ENCODE results near the gene NACA. TPM values are rescaled to one million over a fixed set of nuclear protein-coding genes. Genes with fewer than 3 reads are reported as not detected.

NACA gene
- total and polyA plus RNA-seq, 11 donors = 361 to 1,208 (median 546) TPM

DNA sequence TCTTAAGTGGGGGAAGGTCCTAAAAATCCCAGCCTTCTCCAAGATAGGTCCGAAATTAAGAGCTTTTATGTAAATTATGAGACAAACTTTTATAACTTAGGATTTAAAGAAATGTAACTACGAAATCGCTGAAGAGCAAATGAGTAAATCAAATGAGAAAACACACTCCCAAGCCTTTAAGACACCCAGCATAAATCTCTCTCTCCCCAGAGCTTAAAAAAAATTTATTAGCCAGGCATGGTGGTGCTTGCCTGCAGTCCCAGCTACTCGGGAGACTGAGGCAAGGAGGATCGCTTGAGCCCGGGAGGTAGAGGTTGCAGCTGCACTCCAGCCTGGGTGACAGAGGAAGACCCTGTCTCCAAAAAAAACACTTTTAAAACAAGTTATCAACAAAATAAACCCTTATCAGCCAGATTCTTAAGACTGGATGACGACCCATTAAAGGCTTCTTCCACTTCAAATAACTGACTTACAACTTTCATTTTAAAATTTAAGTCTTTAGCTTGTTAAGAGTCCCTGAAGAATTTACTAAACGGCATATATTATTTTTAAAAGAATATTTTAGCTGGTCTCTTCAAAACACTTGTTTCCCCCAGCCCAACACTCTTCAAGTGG lies 40.2 kb downstream of the NACA start:
- ATAC-seq (no peak), DNase-seq (no peak)
- TF ChIP-seq POLR2A (IDR thresholded peaks at IDR 0.05) = no peak
- TF ChIP-seq, protein P1, sequence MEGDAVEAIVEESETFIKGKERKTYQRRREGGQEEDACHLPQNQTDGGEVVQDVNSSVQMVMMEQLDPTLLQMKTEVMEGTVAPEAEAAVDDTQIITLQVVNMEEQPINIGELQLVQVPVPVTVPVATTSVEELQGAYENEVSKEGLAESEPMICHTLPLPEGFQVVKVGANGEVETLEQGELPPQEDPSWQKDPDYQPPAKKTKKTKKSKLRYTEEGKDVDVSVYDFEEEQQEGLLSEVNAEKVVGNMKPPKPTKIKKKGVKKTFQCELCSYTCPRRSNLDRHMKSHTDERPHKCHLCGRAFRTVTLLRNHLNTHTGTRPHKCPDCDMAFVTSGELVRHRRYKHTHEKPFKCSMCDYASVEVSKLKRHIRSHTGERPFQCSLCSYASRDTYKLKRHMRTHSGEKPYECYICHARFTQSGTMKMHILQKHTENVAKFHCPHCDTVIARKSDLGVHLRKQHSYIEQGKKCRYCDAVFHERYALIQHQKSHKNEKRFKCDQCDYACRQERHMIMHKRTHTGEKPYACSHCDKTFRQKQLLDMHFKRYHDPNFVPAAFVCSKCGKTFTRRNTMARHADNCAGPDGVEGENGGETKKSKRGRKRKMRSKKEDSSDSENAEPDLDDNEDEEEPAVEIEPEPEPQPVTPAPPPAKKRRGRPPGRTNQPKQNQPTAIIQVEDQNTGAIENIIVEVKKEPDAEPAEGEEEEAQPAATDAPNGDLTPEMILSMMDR (IDR thresholded peaks at IDR 0.05) = no peak
- peak overlapping the region in 10 of 12 donors; percentile 6 to 96 (median 82) for H3K4me3 ChIP-seq
- H3K27ac ChIP-seq = peak overlapping the region in 10 of 12 donors; percentile 2 to 99 (median 47)
- H3K9me3 ChIP-seq = no peaks in the 10 kb centered on the region
- peaks cover 0 to 17% (median 11%) of the 10 kb centered on the region in 9 donors for H3K36me3 ChIP-seq
- 37 to 39% (median 39%) methylated on average over 8 of the region's 8 CpGs for WGBS, 4 donors
- no peaks in the 10 kb centered on the region for H3K27me3 ChIP-seq
- intact Hi-C loops (cut with DNase I) = loop anchor here in 6 of 10 donors (5.0 kb wide), 4 partner anchors 37 to 832 kb away; partner anchors contain the start of gene ATP5F1B (in 3 of the 6)
- peaks cover 0 to 73% (median 52%) of the 10 kb centered on the region in 12 donors for H3K4me1 ChIP-seq

DNA sequence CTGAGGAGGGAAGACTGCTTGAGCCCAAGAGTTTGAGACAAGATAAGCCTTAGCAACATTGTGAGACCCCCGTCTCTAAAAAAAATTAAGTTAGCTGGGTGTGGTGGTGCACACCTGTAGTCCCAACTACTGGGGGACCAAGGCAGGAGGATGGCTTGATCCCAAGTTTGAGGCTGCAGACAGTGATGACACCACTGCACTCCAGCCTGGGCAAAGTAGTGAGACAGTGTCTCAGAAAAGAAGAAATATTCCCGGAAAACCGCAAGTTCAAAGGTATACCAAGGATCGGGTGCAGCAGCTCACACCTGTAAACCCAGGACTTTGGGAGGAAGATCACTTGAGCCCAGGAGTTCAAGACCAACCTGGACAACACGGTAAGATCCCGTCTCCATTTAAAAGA lies 42.8 kb downstream of the NACA start:
- intact Hi-C loops (cut with DNase I) = loop anchor here in 2 of 10 donors (5.0 kb wide), 2 partner anchors 35 to 40 kb away; partner anchors contain the start of gene ATP5F1B (in 1 of the 2)
- ATAC-seq (no peak), DNase-seq (no peak)
- H3K4me3 ChIP-seq = no peak overlapping the region
- H3K27ac ChIP-seq = no peak overlapping the region
- WGBS, 4 donors = 91 to 96% (median 94%) methylated on average over 6 of the region's 6 CpGs
- no peak for TF ChIP-seq POLR2A (IDR thresholded peaks at IDR 0.05)
- TF ChIP-seq, protein P1 (IDR thresholded peaks at IDR 0.05) = no peak
- H3K27me3 ChIP-seq = no peaks in the 10 kb centered on the region
- peaks cover 0 to 87% (median 60%) of the 10 kb centered on the region in 12 donors for H3K4me1 ChIP-seq
- H3K9me3 ChIP-seq = no peaks in the 10 kb centered on the region
- peaks cover 0 to 31% (median 15%) of the 10 kb centered on the region in 9 donors for H3K36me3 ChIP-seq

DNA sequence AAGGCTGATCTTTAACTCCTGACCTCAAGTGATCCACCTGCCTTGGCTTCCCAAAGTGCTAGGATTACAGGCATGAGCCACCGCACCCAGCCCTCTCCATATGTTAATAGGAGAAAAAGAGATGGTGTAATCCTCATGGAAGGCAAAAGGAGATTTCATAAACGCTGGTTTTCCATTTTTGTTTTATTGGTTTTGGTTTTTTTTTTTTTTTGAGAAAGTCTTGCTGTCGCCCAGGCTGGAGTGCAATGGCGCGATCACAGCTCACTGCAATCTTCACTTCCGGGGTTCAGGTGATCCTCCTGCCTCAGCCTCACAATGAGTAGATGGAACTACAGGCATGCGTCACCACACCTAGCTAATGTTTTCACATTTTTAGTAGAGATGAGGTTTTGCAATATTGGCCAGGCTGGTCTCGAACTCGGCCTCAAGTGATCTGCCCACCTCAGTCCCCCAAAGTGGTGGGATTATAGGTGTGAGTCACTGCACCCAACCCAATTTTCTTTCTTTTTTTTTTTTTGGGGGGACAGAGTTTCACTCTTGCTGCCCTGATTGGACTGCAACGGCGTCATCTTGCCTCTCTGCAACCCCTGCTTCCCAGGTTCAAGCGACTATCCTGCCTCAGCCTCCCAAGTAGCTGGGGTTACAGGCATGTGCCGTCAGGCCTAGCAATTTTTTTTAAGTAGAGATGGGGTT lies 45.1 kb downstream of the NACA start:
- Histone ChIP-seq H3K27ac (no peak overlapping the region), H3K9me3 (no peaks in the 10 kb centered on the region), H3K4me1 (peaks cover 0 to 94% (median 49%) of the 10 kb centered on the region in 12 donors), H3K27me3 (no peaks in the 10 kb centered on the region), H3K36me3 (peaks cover 0 to 33% (median 14%) of the 10 kb centered on the region in 9 donors), H3K4me3 (no peak overlapping the region)
- TF ChIP-seq, protein P1 (IDR thresholded peaks at IDR 0.05) = no peak
- no peak for TF ChIP-seq POLR2A (IDR thresholded peaks at IDR 0.05)
- 89 to 96% (median 92%) methylated on average over 13 of the region's 13 CpGs for WGBS, 4 donors
- DNase-seq (no peak), ATAC-seq (no peak)
- intact Hi-C loops (cut with DNase I) = loop anchor here in 2 of 10 donors (5.0 kb wide), 2 partner anchors 33 to 38 kb away; partner anchors contain the start of gene ATP5F1B (in 1 of the 2)

DNA sequence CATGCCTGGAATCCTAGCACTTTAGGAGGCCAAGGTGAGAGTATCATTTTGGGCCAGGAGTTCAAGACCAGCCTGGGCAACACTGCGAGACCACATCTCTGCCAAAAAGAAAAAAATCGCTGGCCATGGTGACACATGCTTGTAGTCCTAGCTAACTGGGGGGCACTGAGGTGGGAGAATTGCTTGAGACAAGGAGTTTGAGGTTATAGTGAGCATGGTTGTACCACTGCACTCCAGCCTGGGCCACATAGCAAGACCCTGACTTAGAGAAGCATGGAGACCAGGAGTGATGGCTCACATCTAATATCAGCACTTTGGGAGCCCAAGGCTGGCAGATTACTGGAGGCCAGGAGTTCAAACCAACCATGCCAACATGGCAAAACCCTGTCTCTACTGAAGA lies 46.2 kb downstream of the NACA start:
- Histone ChIP-seq H3K4me1 (peaks cover 0 to 84% (median 38%) of the 10 kb centered on the region in 12 donors), H3K27ac (no peak overlapping the region), H3K9me3 (no peaks in the 10 kb centered on the region), H3K36me3 (peaks cover 0 to 35% (median 12%) of the 10 kb centered on the region in 9 donors), H3K27me3 (no peaks in the 10 kb centered on the region), H3K4me3 (no peak overlapping the region)
- TF ChIP-seq, protein P1 (IDR thresholded peaks at IDR 0.05) = no peak
- TF ChIP-seq POLR2A (IDR thresholded peaks at IDR 0.05) = no peak
- DNase-seq (no peak), ATAC-seq (peak in 1 of 4 donors; percentile 22)
- WGBS, 4 donors = 77 to 100% (median 94%) methylated on average over 2 of the region's 2 CpGs
- intact Hi-C loops (cut with DNase I) = no loop called here

All from heart left ventricle (tissue), 16 donors.